CD4-positive, alpha-beta T cell treated with Interleukin-4 for 1 hour (primary cell): ENCODE data around the gene RAX.
"Not testable (repeated sequence)": the region's sequence is repeated elsewhere in the genome, so short reads cannot be mapped to it uniquely, and the experiment has no call there.

ENCODE experiments used
- DNase-seq, 2 donors: peaks; one replicate each; pipeline ENCODE4 v3.0.0-alpha.2; 2020 to 2022

Gene RAX

GRCh38 chr18:59272221-59272888, 899 bp downstream of the RAX start:
- DNase-seq: no peak

GRCh38 chr18:59271606-59272220, 1.5 kb downstream of the RAX start:
- DNase-seq: no peak

- no peak for DNase-seq
Measured at GRCh38 chr18:59270689-59271257, 2.5 kb downstream of the RAX start.

GRCh38 chr18:59269563-59270119, 3.6 kb downstream of the RAX start:
- no peak for DNase-seq

- no peak for DNase-seq
Measured at GRCh38 chr18:59268721-59269562, 4.3 kb downstream of the RAX start.

- DNase-seq: no peak
Measured at GRCh38 chr18:59268127-59268720, 5.0 kb downstream of the RAX start.

GRCh38 chr18:59267503-59268126, 5.6 kb downstream of the RAX start:
- no peak for DNase-seq

- no peak for DNase-seq
Measured at GRCh38 chr18:59266886-59267502, 6.3 kb downstream of the RAX start.

- no peak for DNase-seq
Measured at GRCh38 chr18:59266459-59266858, 6.8 kb downstream of the RAX start.

GRCh38 chr18:59265974-59266369, 7.3 kb downstream of the RAX start:
- no peak for DNase-seq

GRCh38 chr18:59265246-59265973, 7.8 kb downstream of the RAX start:
- DNase-seq: peak in 1 of 2 donors; percentile 17

GRCh38 chr18:59264651-59265245, 8.5 kb downstream of the RAX start:
- DNase-seq: no peak

GRCh38 chr18:59264121-59264571, 9.1 kb downstream of the RAX start:
- DNase-seq: no peak

GRCh38 chr18:59263661-59264060, 9.6 kb downstream of the RAX start:
- no peak for DNase-seq

GRCh38 chr18:59262243-59262642, 11.0 kb downstream of the RAX start:
- not testable (repeated sequence) for DNase-seq

- DNase-seq: not testable (repeated sequence)
Measured at GRCh38 chr18:59261842-59262241, 11.4 kb downstream of the RAX start.

- not testable (repeated sequence) for DNase-seq
Measured at GRCh38 chr18:59255491-59255890, 17.8 kb downstream of the RAX start.

- peak in 1 of 2 donors; percentile 14 for DNase-seq
Measured at GRCh38 chr18:59249199-59249774, 24.0 kb downstream of the RAX start.

GRCh38 chr18:59246796-59247195, 26.5 kb downstream of the RAX start:
- no peak for DNase-seq

GRCh38 chr18:59242906-59243305, 30.3 kb downstream of the RAX start:
- DNase-seq: no peak
